K562 (cell line): ENCODE results near the gene ECSCR. TPM values are rescaled to one million over a fixed set of nuclear protein-coding genes. Genes with fewer than 3 reads are reported as not detected.

Experiments used
- ATAC-seq: fragments of 200-7000 bp; cut with Tn5 transposase; 3 replicates; pipeline ENCODE4 v1.9.1; 2020; ENCODE audit warnings: moderate library complexity
- BruUV-seq: library from RNA; stranded (reverse); fragments of 400-500 nt; replicated peaks from 2 replicates; lab custom pipeline; 2021; lab: Mats Ljungman, UMichigan
- CTCF ChIA-PET: fragments of 300-600 bp; formaldehyde crosslinking; extraction: SDS; loops from one replicate; lab custom pipeline; 2021; ENCODE audit warnings: low intra/inter-chr PET ratio; lab: Yijun Ruan, JAX
- POLR2A ChIA-PET: fragments of 300-600, 350-650 bp; sonication (Branson Sonifier 250); formaldehyde crosslinking; extraction: SDS; loops from one replicate; lab custom pipeline; 2021; ENCODE audit warnings: antibody characterized with exemption, inconsistent platforms; lab: Yijun Ruan, JAX
- DNase-seq, 4 experiments: peaks; one replicate each; pipeline versions ENCODE4 v3.0.0 to v3.0.0-alpha.2; 2011 to 2018; ENCODE audit warnings: low spot score in 3 of 4, mixed read lengths in 3 of 4; ENCODE audit errors: extremely low read depth in 1 of 4
- FAIRE-seq: peaks from 2 replicates; lab custom pipeline; 2011; peaks lifted over from hg19 to GRCh38; lab: Jason Lieb, UNC
- H2AFZ ChIP-seq: 2 replicates; pipeline ENCODE4 v1.6.0; 2011; ENCODE audit warnings: low read depth, low read length, control low read depth, inconsistent platforms
- H3K27ac ChIP-seq: fragments of 200-600 bp; 3 replicates; pipeline ENCODE4 v1.8.0; 2011; ENCODE audit warnings: low read depth, mild to moderate bottlenecking, control low read depth, inconsistent platforms, low read length, moderate library complexity, mixed read lengths; ENCODE audit errors: extremely low read depth
- H3K27me3 ChIP-seq, 2 experiments: fragments of 300-600 bp in 1 of 2; 2 replicates in 1 of 2; 3 replicates in 1 of 2; pipeline versions ENCODE4 v1.6.0 to v1.8.0; 2011; ENCODE audit warnings: inconsistent platforms in 2 of 2, low read length in 2 of 2, mild to moderate bottlenecking in 1 of 2, mixed read lengths in 1 of 2, moderate library complexity in 1 of 2; ENCODE audit not compliant: control insufficient read depth in 2 of 2, insufficient read depth in 2 of 2
- H3K36me3 ChIP-seq: fragments of 300-600 bp; 3 replicates; pipeline ENCODE4 v1.8.0; 2011; ENCODE audit warnings: mild to moderate bottlenecking, low read length, inconsistent platforms; ENCODE audit not compliant: control insufficient read depth, insufficient read depth
- H3K4me1 ChIP-seq, 2 experiments: fragments of 200-600 bp in 1 of 2; replicated peaks in 1 of 2; 2 replicates in 1 of 2; 3 replicates in 1 of 2; pipeline versions ENCODE4 v1.5.1 to v1.8.0; 2011; ENCODE audit warnings: inconsistent platforms in 2 of 2, low read length in 2 of 2, mild to moderate bottlenecking in 1 of 2, mixed read lengths in 1 of 2, moderate library complexity in 1 of 2; ENCODE audit not compliant: control insufficient read depth in 2 of 2, insufficient read depth in 2 of 2
- H3K4me2 ChIP-seq: 2 replicates; pipeline ENCODE4 v1.6.1; 2011; ENCODE audit warnings: low read length, control low read depth, inconsistent platforms, mixed read lengths; ENCODE audit not compliant: insufficient read depth
- H3K4me3 ChIP-seq: fragments of 200-600 bp; sonication (generic), shearing (Covaris generic); 2 replicates; pipeline ENCODE4 v1.5.1; 2016; ENCODE audit warnings: control low read depth, inconsistent platforms
- H3K79me2 ChIP-seq: fragments of 200-600 bp; 3 replicates; pipeline ENCODE4 v1.8.0; 2011; ENCODE audit warnings: low read length, inconsistent platforms; ENCODE audit not compliant: control insufficient read depth, insufficient read depth
- H3K9ac ChIP-seq, 2 experiments: 2 replicates each; pipeline versions ENCODE4 v1.6.0 to v1.6.1; 2011; ENCODE audit warnings: low read depth in 2 of 2, low read length in 2 of 2, control low read depth in 1 of 2, inconsistent platforms in 1 of 2, mild to moderate bottlenecking in 1 of 2, mixed read lengths in 1 of 2; ENCODE audit not compliant: insufficient read depth in 1 of 2
- H3K9me1 ChIP-seq: one replicate; pipeline ENCODE4 v1.6.0; 2011; ENCODE audit warnings: inconsistent platforms, mild to moderate bottlenecking, low read length, moderate library complexity; ENCODE audit not compliant: control insufficient read depth, insufficient read depth
- H3K9me3 ChIP-seq: replicated peaks from 2 replicates; pipeline ENCODE4 v1.5.1; 2011; ENCODE audit warnings: low read depth, low read length, inconsistent platforms; ENCODE audit not compliant: control insufficient read depth, insufficient read depth
- H4K20me1 ChIP-seq: replicated peaks from 2 replicates; pipeline ENCODE4 v1.6.1; 2011; ENCODE audit warnings: low read length, inconsistent platforms, mixed read lengths; ENCODE audit not compliant: control insufficient read depth, insufficient read depth
- DACH1 ChIP-seq: fragments of 450-650 bp; IDR thresholded peaks from 2 replicates; pipeline ENCODE4 v1.6.1; 2018; ENCODE audit not compliant: partially characterized antibody
- ELF1 ChIP-seq: fragments of 200-800 bp; sonication (Bioruptor generic); IDR thresholded peaks from 2 replicates; pipeline ENCODE4 v1.6.1; 2016; ENCODE audit warnings: missing genetic modification characterization, missing compliant biosample characterization
- FOS ChIP-seq: IDR thresholded peaks from 3 replicates; pipeline ENCODE4 v1.6.1; 2011; ENCODE audit not compliant: insufficient read length; ENCODE audit errors: extremely low read depth
- PRPF4 ChIP-seq: fragments of 200-400 bp; formaldehyde crosslinking; IDR thresholded peaks from one replicate; pipeline ENCODE4 v1.6.1; 2017; ENCODE audit warnings: low read length, low read depth, mild to moderate bottlenecking; ENCODE audit not compliant: insufficient read depth, poor library complexity, severe bottlenecking
- SETDB1 ChIP-seq: IDR thresholded peaks from one replicate; pipeline ENCODE4 v1.6.1; 2012; ENCODE audit warnings: low read length, control low read depth, inconsistent platforms
- SNAPC5 ChIP-seq: fragments of 250-450 bp; sonication (Bioruptor Pico); IDR thresholded peaks from 2 replicates; pipeline ENCODE4 v1.8.0; 2021; ENCODE audit warnings: moderate library complexity, mild to moderate bottlenecking, inconsistent platforms
- ZBTB49 ChIP-seq: sonication (generic); formaldehyde crosslinking; IDR thresholded peaks from 2 replicates; pipeline ENCODE4 v1.8.0; 2022; ENCODE audit warnings: missing genetic modification reagents, mild to moderate bottlenecking, borderline replicate concordance
- ZNF41 ChIP-seq: fragments of 250-450 bp; sonication (Bioruptor Pico); conservative IDR thresholded peaks from 2 replicates; pipeline ENCODE4 v1.4.0; 2020; ENCODE audit warnings: mild to moderate bottlenecking
- WGBS: fragments of 100-300 bp; shearing (Covaris generic); methylation state at CpG from one replicate; pipeline ENCODE4 v1.1.6; 2016; ENCODE audit warnings: low coverage, mixed read lengths; ENCODE audit not compliant: insufficient coverage; ENCODE audit errors: missing lambda C conversion rate; 5-methylcytosine and 5-hydroxymethylcytosine counted together
- in situ Hi-C: fragments of 300-500 bp; cut with MboI; formaldehyde crosslinking; loops from 4 replicates; pipeline ENCODE4 v1.15.0; 2018; ENCODE audit warnings: inconsistent platforms, mixed read lengths
- intact Hi-C: fragments of 100-400 bp; cut with micrococcal nuclease; formaldehyde crosslinking; loops from 2 replicates; pipeline ENCODE4 v1.14.2; 2022
- polyA plus RNA-seq, 8 experiments: library from polyadenylated mRNA; depleted of rRNA in 4 of 8; stranded (reverse) in 5 of 8; unstranded in 3 of 8; fragments of >200 nt; fragmentation: Nextera tagmentation in 2 of 8; fragmentation: Illumina TruSeq in 1 of 8; extraction: Ambion mirVana in 2 of 8; extraction: Trizol in 1 of 8; gene quantifications; 2 replicates each; pipeline versions ENCODE4 v1.2.1 to v1.2.3, GENCODE V29; 2011 to 2014; ENCODE audit warnings: inconsistent platforms in 1 of 8, missing spikeins in 1 of 8
- total RNA-seq, 7 experiments: library from RNA; depleted of rRNA in 6 of 7; stranded (reverse); fragments of >200 nt in 6 of 7; fragmentation: Illumina TruSeq in 2 of 7; extraction: Trizol in 2 of 7; gene quantifications; 2 replicates each; pipeline versions ENCODE4 v1.2.1 to v1.2.3, GENCODE V29; 2011 to 2021; ENCODE audit warnings: low replicate concordance in 1 of 7
- TF ChIP-seq, protein P1 (sequence below): fragments of 450-650 bp; IDR thresholded peaks from 2 replicates; pipeline ENCODE4 v1.6.1; 2018; ENCODE audit not compliant: partially characterized antibody

The ECSCR gene
- total and polyA plus RNA-seq, 9 of the 15 experiments (the other 6 are each of a cell fraction or from before 2014, with no cell fraction given) = 0.10 to 0.25 (median 0.13) TPM; not detected in 6

- TF ChIP-seq ELF1 (tag) (0 out of 2 replicates have a peak, but pooled peaks have one; percentile 29), DACH1 (no peak)
- FAIRE-seq (no peak), ATAC-seq (peak; percentile 55), DNase-seq (peak in 2 of 4 experiments; percentile 6 to 7)
- no peaks in the 10 kb centered on the region for H3K9me1 ChIP-seq
- CTCF ChIA-PET = no interaction called here
- no TSS peak for BruUV-seq
- H3K9me3 ChIP-seq = no peaks in the 10 kb centered on the region
- H3K79me2 ChIP-seq = no peaks in the 10 kb centered on the region
- H3K4me1 ChIP-seq = peaks cover 0 to 3% of the 10 kb centered on the region in 2 experiments; a peak in 3 of 5 replicates
- in situ Hi-C loops (no loop called here), intact Hi-C loops (no loop called here)
- no peaks in the 10 kb centered on the region for H4K20me1 ChIP-seq
- H3K27ac ChIP-seq = no peak overlapping the region
- no peaks in the 10 kb centered on the region for H3K27me3 ChIP-seq
- H3K36me3 ChIP-seq = no peaks in the 10 kb centered on the region
- no peak overlapping the region for H3K4me3 ChIP-seq
- POLR2A ChIA-PET = interaction anchor here (0.6 to 1.0 kb wide), 2 partner anchors 11 to 14 kb away, joined by 3 to 4 read pairs; no protein-coding TSS in a partner anchor
- no peak overlapping the region for H3K4me2 ChIP-seq
- no peak overlapping the region for H2AFZ ChIP-seq
- H3K9ac ChIP-seq = peak overlapping the region in 1 of 2 experiments; percentile 10; a peak in 2 of 4 replicates
- 21% methylated on average over 2 of the region's 3 CpGs for WGBS
Measured at GRCh38 chr5:139488260-139488659, 25.7 kb upstream of the ECSCR start.

- H3K9me1 ChIP-seq = no peaks in the 10 kb centered on the region
- H4K20me1 ChIP-seq = no peaks in the 10 kb centered on the region
- peak in 2 of 4 experiments; percentile 3 to 7 for DNase-seq
- no peak overlapping the region for H3K27ac ChIP-seq
- H3K9me3 ChIP-seq = no peaks in the 10 kb centered on the region
- H3K36me3 ChIP-seq = no peaks in the 10 kb centered on the region; the same call in 2 of the 3 replicates
- H3K4me2 ChIP-seq = no peak overlapping the region
- no peak for FAIRE-seq
- H3K79me2 ChIP-seq = peaks cover 9% of the 10 kb centered on the region
- intact Hi-C loops = no loop called here
- WGBS = 73% methylated on average over 7 of the region's 7 CpGs
- no TSS peak for BruUV-seq
- ChIA-PET CTCF (no interaction called here), POLR2A (interaction anchor here (0.8 kb wide), 1 partner anchor 11 kb away, joined by 3 read pairs; no protein-coding TSS in a partner anchor)
- peaks cover 17 to 19% of the 10 kb centered on the region in 2 experiments for H3K4me1 ChIP-seq
- H3K27me3 ChIP-seq = no peaks in the 10 kb centered on the region
- no peak overlapping the region for H3K4me3 ChIP-seq
- H2AFZ ChIP-seq = no peak overlapping the region
- H3K9ac ChIP-seq = peak overlapping the region in 1 of 2 experiments; percentile 14; a peak in 1 of 4 replicates
- ATAC-seq = no peak
- in situ Hi-C loops = no loop called here
- TF ChIP-seq SETDB1 = no peak
- TF ChIP-seq SNAPC5 (CRISPR knock-in tag) = no peak
- TF ChIP-seq FOS = no peak
- no peak for TF ChIP-seq ZNF41 (CRISPR knock-in tag)
- no peak for TF ChIP-seq PRPF4
- TF ChIP-seq, protein P1, sequence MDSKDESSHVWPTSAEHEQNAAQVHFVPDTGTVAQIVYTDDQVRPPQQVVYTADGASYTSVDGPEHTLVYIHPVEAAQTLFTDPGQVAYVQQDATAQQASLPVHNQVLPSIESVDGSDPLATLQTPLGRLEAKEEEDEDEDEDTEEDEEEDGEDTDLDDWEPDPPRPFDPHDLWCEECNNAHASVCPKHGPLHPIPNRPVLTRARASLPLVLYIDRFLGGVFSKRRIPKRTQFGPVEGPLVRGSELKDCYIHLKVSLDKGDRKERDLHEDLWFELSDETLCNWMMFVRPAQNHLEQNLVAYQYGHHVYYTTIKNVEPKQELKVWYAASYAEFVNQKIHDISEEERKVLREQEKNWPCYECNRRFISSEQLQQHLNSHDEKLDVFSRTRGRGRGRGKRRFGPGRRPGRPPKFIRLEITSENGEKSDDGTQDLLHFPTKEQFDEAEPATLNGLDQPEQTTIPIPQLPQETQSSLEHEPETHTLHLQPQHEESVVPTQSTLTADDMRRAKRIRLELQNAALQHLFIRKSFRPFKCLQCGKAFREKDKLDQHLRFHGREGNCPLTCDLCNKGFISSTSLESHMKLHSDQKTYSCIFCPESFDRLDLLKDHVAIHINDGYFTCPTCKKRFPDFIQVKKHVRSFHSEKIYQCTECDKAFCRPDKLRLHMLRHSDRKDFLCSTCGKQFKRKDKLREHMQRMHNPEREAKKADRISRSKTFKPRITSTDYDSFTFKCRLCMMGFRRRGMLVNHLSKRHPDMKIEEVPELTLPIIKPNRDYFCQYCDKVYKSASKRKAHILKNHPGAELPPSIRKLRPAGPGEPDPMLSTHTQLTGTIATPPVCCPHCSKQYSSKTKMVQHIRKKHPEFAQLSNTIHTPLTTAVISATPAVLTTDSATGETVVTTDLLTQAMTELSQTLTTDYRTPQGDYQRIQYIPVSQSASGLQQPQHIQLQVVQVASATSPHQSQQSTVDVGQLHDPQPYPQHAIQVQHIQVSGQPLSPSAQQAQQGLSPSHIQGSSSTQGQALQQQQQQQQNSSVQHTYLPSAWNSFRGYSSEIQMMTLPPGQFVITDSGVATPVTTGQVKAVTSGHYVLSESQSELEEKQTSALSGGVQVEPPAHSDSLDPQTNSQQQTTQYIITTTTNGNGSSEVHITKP = no peak
- no peak for TF ChIP-seq ZBTB49 (CRISPR knock-in tag)
Measured at GRCh38 chr5:139486201-139486600, 23.7 kb upstream of the ECSCR start.
